HG03354 (cell line): Measurements from ENCODE around the gene C19orf25.
A peak's percentile ranks its signal among the peaks of the same experiment; 100 is the strongest.
"Not testable (repeated sequence)": the region's sequence is repeated elsewhere in the genome, so short reads cannot be mapped to it uniquely, and the experiment has no call there.

ENCODE experiments used
- ATAC-seq: cut with Tn5 transposase; IDR thresholded peaks from one replicate; pipeline ENCODE4 v1.9.1; 2021; ENCODE audit warnings: mild to moderate bottlenecking; ENCODE audit not compliant: unreplicated experiment, poor library complexity, severe bottlenecking

The C19orf25 gene

GRCh38 chr19:1478934-1479707 lies at the start of gene C19orf25:
Gene C19orf25 (minus strand): TSS chr19:1479215. CDS start chr19:1478903, 312 bp downstream.
- peak; percentile 88 for ATAC-seq

DNA sequence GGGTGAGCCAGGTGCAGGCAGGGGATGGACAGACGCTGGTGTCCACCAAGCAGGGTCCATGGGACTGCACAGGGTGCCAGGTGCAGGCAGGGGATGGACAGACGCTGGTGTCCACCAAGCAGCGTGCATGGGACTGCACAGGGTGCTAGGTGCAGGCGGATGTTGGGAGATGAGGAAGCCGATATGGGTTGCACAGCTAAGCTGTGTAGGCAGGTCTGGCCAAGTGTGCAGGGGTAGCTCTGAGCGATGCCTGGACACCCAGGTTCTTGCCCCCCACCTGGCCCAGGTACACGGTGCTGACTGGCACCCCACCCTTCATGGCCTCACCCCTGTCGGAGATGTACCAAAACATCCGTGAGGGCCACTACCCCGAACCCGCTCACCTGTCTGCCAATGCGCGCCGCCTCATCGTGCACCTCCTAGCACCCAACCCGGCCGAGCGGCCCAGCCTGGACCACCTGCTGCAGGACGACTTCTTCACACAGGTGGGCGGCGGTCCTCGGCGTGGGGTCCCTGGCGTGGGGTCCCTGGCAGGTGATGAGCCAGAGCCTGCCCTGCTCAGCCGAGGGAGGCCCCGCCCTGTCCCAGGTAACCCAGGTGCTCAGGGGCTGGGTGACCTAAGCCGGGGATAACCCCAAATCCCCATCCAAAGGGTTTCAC lies 48.8 kb upstream of the C19orf25 start:
- ATAC-seq, result no peak

GRCh38 chr19:1526979-1527649 lies 48.1 kb upstream of the C19orf25 start:
- ATAC-seq, result no peak

GRCh38 chr19:1526066-1526778 lies 47.2 kb upstream of the C19orf25 start:
- ATAC-seq, result no peak

GRCh38 chr19:1525343-1525742 lies 46.3 kb upstream of the C19orf25 start:
- no peak for ATAC-seq

GRCh38 chr19:1524972-1525325 lies 45.9 kb upstream of the C19orf25 start:
- no peak for ATAC-seq

DNA sequence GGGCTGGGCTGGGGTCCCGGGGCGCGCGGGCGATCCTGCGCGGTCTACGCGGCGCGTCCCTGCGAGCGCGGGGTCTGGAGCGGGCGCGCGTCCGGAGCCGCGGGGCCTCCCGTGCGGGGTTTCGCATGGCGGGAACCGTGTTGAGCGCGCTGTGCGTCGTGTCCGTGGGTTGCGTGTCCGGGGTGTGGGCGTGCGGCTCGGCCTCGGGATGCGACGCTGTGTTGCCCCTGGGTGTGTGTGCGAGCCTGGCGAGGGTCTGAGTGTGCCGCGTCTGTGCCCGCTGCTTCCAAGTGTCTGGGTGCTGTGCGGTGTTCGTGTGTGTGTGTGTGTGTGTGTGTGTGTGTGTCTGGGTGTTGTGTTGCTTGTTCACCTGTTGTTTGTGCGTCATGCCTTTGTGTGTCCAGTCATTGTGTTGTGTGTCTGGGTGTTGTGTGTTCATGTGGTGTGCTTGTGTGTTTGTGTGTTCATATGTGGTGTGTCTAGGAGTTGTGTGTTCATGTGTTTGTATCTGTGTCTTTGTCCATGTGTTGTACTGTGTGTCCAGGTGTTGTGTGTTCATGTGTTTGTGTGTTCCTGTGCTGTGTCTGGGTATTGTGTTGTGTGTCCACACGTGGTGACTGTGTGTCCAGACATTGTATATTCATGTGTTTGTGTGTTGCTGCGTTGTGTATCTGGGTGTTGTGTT lies 45.4 kb upstream of the C19orf25 start:
- no peak for ATAC-seq

- no peak for ATAC-seq
These were observed 44.6 kb upstream of the C19orf25 start, which contains the start of gene PLK5 for GRCh38 chr19:1523412-1524286. Gene PLK5 (plus strand): TSS chr19:1524077. CDS start chr19:1526997, 2,920 bp downstream.

GRCh38 chr19:1522838-1523237 lies 43.8 kb upstream of the C19orf25 start:
- no peak for ATAC-seq

DNA sequence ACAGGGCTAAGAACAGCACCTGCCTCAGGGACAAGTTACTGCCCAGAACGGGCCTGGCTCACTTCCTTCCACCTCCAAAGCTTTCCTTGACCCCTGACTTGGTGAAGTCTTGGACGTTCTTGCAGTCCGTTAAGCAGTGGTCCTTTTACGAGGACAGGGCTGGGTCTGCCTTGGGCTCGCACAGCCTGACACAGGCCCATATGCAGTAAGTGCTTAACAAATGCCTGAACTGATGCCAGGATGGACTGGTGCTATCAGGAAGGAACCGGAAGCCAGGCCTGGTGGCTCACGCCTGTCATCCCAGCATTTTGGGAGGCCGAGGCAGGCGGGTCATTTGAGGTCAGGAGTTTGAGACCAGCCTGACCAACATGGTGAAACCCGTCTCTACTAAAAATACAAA lies 43.0 kb upstream of the C19orf25 start:
- no peak for ATAC-seq

DNA sequence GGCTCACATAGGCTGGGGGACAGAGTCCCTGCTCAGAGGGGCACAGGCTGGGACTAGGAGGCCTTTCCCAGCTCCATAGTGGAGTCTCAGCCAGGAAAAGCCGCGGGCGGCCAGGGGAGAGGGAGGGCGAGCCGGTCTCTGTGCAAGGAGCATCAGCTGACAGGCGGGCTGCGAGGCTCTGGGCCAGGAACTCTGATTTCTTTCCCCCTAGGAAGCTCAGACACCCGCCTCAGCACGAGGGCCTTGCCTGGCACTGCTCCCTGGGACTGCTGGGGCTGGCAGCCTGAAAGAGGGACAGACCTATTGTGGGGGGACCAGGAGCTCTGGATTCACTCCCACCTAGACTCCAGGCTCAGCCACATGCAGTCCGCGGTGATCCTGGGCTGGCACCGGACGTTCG lies 42.6 kb upstream of the C19orf25 start:
- ATAC-seq, result no peak

- ATAC-seq, result no peak
These were observed 41.3 kb upstream of the C19orf25 start for GRCh38 chr19:1520203-1520780.

GRCh38 chr19:1519802-1520201 lies 40.8 kb upstream of the C19orf25 start:
- ATAC-seq, result not testable (repeated sequence)

DNA sequence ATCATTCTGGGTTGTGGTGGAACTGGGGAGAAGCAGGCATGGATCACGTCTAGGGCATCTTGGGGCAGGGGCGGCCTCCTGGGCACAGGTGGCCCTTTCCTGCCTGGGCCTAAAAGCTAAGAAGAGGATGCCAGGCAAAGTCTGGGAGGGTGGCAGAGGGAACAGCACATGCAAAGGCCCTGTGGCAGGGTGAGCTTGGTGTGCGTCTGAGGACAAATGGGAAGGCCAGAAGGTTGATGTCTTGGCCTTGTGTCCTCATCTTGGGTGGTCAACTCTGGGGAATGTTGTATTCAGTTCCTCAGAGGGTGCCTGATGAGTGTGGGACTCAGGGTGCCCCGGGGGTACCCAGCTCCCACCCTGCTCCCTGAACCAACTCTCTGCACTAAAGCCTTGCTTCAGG lies 39.5 kb upstream of the C19orf25 start:
- ATAC-seq, result no peak

DNA sequence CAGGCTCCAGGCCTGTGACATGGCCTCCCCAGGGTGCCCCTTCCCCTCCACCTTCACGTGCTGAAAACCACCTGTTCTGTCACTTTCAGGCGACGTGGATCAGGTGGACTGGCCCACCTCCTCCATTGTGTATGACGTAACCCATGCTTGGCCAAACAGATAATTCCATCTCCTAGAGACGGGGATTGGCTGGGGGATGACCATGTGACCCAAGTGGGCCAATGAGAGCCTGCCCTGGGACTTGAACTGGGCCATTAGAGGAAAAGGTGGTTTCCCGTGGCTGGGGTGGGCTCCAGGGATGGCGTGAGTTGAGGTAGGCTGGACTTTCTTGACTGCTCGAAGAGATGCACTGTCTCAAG lies 37.4 kb upstream of the C19orf25 start:
- no peak for ATAC-seq

GRCh38 chr19:1514986-1515721 lies 36.1 kb upstream of the C19orf25 start:
- ATAC-seq, result no peak

- no peak for ATAC-seq
These were observed 35.3 kb upstream of the C19orf25 start for GRCh38 chr19:1514295-1514661.
